ENCODE measurements around the gene ME2.
A peak's percentile ranks its signal among the peaks of the same experiment; 100 is the strongest.
"Not testable (repeated sequence)": the region's sequence is repeated elsewhere in the genome, so short reads cannot be mapped to it uniquely, and the experiment has no call there.

Gene ME2

DNA sequence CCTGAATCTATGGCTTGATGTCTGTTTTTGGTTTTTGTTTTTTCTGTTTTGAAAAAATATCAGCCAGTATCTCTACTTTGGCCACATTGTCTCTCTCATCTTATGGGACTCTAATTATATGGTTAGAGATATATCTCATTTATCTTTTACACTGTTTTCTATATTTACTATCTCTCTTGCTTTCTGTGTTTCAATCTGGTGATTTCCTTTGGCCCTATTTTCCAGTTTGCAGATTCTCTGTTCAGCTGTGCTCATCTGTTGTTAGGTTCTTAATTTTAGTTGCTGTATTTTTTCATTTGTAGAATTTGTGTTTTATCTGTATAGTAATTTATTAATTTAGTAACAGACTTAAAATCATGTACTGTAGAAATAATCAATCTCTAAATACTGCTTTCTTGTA lies 47.6 kb downstream of the ME2 start:
- no peak for DNase-seq (ENCODE audit: low spot score)

GRCh38 chr18:50928551-50928950 lies 49.6 kb downstream of the ME2 start:
- DNase-seq (ENCODE audit: low spot score): no peak

- no peak for DNase-seq (ENCODE audit: low spot score)
Measured at GRCh38 chr18:50933684-50934083, 54.8 kb downstream of the ME2 start.

- DNase-seq (ENCODE audit: low spot score): no peak
Measured at GRCh38 chr18:50934545-50935211, 55.8 kb downstream of the ME2 start.

DNA sequence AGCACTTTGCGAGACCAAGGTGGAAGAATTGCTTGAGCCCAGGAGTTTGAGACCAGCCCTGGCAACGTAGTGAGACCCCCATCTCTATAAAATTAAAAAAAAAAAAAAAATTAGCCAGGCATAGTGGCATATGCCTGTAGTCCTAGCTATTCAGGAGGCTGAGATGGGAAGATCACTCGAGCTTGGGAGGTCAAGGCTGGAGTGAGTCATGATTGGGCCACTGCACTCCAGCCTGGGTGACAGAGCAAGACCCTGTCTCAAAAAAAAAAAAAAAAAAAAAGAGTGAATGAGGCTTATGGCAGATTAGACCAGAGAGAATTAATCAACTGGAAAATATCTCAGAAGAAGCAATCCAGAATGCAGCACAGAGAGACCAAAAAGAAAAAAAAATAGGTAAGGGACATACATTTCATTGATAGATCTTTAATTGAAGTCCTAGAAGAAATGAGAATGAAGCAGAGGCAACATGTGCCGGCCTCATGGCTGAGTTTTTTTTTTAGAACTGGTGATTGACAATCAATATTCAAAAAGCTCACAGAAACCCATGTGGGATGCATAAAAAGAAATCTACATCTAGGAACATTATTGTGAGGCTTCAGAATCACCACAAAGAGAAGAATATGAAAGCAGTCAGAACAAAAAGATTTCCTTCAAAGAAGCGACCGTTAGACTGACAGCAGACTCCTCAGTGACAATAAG lies 56.7 kb downstream of the ME2 start:
- DNase-seq (ENCODE audit: low spot score): no peak

DNA sequence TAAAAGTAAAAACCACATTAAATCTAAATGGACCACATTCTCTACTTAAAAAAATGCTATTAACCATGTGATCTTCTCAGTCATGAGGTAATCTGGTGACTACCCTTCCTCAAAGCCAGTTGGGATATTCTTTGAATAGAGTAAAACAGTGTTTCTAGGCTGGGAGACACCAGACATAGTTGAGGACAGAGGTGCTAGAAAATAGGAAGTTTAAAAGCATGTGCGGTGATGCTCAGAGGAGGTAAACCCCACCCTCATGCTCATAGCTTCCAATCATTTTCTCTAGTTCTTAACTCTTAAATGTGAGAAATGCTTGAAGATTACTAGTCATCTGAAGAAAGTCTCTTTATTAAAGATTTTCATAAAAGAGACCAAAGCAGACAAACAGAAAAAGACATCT lies 58.3 kb downstream of the ME2 start:
- DNase-seq (ENCODE audit: low spot score): no peak

DNA sequence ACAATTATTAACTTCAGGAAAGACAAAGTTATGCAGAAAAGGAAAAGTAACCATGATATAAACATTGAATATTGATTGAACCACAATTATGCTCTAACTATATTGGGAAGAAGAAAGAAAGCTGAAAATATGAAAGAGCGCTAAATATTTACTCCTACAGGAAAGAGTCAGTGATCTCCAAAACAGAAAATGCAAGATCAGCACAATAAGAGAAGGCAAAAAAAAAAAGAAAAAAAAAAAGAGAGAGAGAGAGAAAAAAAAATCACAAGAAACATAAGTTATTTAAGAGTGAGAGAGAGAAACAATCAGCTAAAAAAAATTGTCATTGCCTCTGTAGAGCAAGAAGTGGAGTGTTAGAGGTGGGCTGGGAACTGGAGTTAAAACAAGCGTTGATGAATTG lies 60.0 kb downstream of the ME2 start:
- DNase-seq (ENCODE audit: low spot score): no peak

DNA sequence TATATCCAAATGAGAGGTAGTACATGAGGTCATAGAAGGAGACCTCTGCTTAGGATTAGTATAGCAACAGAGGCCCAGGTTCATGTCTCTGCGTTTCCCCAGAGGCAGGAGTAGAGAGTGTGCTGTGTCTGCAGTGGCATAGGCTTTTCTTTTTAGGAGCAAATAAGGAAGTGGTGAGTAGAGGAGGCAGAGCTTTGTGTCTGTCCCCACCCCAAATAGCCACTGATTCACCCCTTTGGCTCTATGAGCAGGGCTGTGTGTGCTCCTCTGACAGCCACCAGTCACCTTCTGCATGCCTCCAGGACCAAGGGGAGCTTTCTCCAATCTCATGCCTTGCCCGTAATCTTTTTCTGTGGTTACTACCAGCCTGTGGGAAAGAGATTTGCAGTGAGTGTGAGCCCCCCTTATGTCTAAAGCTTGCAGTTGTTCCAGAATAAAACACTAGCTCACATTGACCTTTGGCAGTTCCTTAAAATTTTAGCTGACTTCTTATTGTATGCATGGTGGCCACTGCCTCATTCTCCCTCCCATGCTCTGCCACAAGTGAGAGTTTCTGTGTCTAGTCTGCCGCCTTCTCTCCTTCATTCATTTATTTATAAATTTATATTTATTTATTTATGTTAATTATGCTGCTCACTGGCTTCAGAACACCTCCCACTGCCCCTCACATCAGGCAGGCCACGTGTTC lies 65.5 kb downstream of the ME2 start:
- DNase-seq (ENCODE audit: low spot score): no peak

DNA sequence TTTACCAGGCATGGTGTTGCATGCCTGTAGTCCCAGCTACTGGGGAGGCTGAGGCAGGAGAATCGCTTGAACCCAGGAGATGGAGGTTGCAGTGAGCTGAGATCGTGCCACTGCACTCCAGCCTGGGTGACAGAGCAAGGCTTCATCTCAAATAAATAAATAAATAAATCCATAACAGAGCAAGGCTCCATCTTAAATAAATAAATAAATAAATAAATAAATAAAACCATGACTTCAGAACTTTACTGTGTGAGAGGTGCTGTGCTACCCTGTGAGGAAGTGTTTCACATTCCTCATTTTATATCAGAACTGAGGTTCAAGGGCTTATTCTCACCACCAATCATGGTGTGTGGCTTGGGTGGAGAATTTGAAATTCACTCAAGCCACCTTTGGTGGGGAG lies 67.0 kb downstream of the ME2 start:
- DNase-seq (ENCODE audit: low spot score): not testable (repeated sequence)

GRCh38 chr18:50947899-50948298 lies 69.0 kb downstream of the ME2 start:
- no peak for DNase-seq (ENCODE audit: low spot score)

DNA sequence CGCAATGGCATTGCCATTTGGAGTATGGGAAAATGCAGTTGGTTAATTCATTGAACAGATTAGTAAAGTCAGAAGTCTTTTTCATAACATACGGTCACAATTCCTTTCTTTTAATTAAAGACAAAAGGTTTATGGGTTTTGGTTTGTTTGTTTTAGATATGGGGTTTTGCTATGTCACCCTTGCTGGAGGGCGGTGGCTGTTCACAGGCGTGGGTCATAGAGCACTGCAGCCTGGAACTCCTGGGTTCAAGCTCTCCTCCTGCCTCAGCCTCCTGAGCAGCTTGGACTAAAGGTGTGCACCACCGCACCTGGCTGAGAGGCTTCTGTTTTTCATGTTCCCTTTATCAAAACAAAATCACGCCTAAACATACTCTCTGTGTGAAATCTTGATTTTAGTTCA lies 70.3 kb downstream of the ME2 start:
- no peak for DNase-seq (ENCODE audit: low spot score)

DNA sequence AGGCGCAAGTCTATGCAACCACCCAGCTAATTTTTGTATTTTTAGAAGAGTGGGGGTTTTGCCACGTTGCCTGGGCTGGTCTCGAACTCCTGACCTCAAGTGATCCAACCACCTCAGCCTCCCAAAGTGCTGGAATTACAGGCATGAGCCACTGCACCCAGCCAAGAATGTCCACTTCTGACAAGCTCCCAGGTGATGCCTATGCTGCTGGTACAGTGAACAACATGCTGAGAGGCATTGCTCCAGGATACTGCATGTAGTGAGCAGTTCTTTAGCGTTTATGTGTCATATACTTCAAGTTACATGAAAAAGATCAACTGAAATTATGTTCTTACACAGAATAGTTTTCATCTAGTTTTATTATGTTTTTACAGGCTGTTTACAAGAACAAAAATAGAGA lies 71.7 kb downstream of the ME2 start:
- DNase-seq (ENCODE audit: low spot score): no peak

- no peak for DNase-seq (ENCODE audit: low spot score)
Measured at GRCh38 chr18:50953822-50954221, 74.9 kb downstream of the ME2 start.

- DNase-seq (ENCODE audit: low spot score): no peak
Measured at GRCh38 chr18:50955253-50955652, 76.3 kb downstream of the ME2 start.

GRCh38 chr18:50956116-50956515 lies 77.2 kb downstream of the ME2 start:
- DNase-seq (ENCODE audit: low spot score): no peak

GRCh38 chr18:50961974-50962373 lies 83.1 kb downstream of the ME2 start:
- DNase-seq (ENCODE audit: low spot score): no peak

- peak; percentile 88 for DNase-seq (ENCODE audit: low spot score)
Measured at GRCh38 chr18:50967714-50968661, 89.1 kb downstream of the ME2 start, which contains the start of gene ELAC1. Gene ELAC1 (plus strand): TSS chr18:50968040. CDS start chr18:50974405, 6,365 bp downstream.

GRCh38 chr18:50969448-50969847 lies 90.5 kb downstream of the ME2 start:
- no peak for DNase-seq (ENCODE audit: low spot score)

DNA sequence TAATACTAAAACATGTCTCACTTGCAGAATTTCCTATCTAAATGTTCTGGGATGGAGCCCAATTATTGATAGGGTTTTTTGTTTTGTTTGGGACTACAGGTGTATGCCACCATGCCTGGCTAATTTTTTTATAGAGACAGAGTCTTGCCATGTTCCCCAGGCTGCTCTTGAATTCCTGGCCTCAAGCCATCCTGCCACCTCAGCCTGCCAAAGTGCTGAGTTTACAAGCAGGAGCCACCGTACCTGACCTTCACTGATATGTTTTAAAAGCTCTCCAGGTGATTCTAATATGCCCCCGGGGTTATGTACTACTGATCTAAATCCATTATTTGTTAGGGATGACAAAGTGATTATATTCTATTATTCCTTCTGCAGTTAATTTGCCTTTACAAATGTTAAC lies 91.1 kb downstream of the ME2 start:
- DNase-seq (ENCODE audit: low spot score): no peak

DNA sequence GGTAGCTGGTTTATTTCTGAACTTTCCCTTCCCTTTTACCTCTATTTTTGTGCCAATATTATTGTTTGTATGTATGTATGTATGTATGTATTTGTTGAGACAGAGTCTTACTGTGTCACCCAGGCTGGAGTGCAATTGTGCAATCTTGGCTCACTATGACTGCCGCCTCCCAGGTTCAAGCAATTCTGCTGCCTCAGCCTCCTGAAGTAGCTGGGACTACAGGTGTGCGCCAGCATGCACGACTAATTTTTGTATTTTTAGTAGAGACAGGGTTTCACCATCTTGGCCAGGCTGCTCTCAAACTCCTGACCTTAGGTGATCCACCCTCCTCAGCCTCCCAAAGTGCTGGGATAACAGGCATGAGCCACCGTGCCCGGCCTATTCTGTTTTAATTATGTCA lies 93.5 kb downstream of the ME2 start:
- DNase-seq (ENCODE audit: low spot score): not testable (repeated sequence)

- DNase-seq (ENCODE audit: low spot score): no peak
Measured at GRCh38 chr18:50973367-50974126, 94.6 kb downstream of the ME2 start.

Data from left forelimb (tissue), 1 donor.